HCT116 (cell line): ENCODE measurements around the gene APOOL.

ENCODE experiments used
- EZH2 ChIP-seq: fragments of 200-600 bp; sonication (generic); IDR thresholded peaks from 2 replicates; pipeline ENCODE4 v1.6.1; 2017; ENCODE audit warnings: antibody characterized with exemption, mixed run types
- POLR2A ChIP-seq: IDR thresholded peaks from 2 replicates; pipeline ENCODE4 v1.7.0; 2011; ENCODE audit warnings: borderline replicate concordance; ENCODE audit not compliant: insufficient read depth, insufficient read length; ENCODE audit errors: extremely low read depth
- POLR2AphosphoS5 ChIP-seq: IDR thresholded peaks from 2 replicates; pipeline ENCODE4 v1.6.1; 2011; ENCODE audit warnings: mild to moderate bottlenecking, low read depth, low read length, moderate library complexity
- TF ChIP-seq, protein P1 (sequence below), 3 experiments: fragments of 200-600 bp in 1 of 3; sonication (generic) in 1 of 3; IDR thresholded peaks in 2 of 3; conservative IDR thresholded peaks in 1 of 3; 2 replicates each; pipeline ENCODE4 v1.5.1; 2012 to 2017; ENCODE audit warnings: low read depth in 2 of 3, low read length in 2 of 3, antibody characterized with exemption in 1 of 3, borderline replicate concordance in 1 of 3, control low read depth in 1 of 3, mild to moderate bottlenecking in 1 of 3, mixed read lengths in 1 of 3, mixed run types in 1 of 3, moderate library complexity in 1 of 3; ENCODE audit not compliant: insufficient read depth in 1 of 3
- TF ChIP-seq, protein P2 (sequence below): IDR thresholded peaks from 2 replicates; pipeline ENCODE4 v1.6.1; 2011; ENCODE audit warnings: mild to moderate bottlenecking, low read length, moderate library complexity; ENCODE audit not compliant: insufficient replicate concordance; ENCODE audit errors: extremely low read depth

DNA sequence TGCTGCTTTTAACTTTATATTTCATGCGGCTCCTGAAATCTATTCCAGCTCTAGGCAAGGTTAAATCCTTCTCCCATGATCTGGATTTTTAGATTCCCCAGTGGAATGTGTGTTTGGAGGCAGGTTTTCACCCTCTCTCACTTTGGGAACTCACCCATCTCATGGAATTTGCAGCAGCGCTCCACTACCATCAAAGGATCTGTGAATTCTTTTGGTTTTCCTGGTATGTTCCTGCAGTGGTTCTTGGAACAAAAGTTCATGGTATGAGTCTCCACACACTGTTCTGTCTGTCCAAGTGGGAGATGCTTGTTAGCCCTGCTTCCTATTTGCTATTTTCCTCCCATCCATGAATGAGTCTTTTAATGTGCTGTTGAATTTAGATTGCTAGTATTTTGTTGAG, 14.0 kb downstream of the APOOL start:
- TF ChIP-seq POLR2AphosphoS5 (no peak), POLR2A (no peak), EZH2 (no peak)
- TF ChIP-seq, protein P1, sequence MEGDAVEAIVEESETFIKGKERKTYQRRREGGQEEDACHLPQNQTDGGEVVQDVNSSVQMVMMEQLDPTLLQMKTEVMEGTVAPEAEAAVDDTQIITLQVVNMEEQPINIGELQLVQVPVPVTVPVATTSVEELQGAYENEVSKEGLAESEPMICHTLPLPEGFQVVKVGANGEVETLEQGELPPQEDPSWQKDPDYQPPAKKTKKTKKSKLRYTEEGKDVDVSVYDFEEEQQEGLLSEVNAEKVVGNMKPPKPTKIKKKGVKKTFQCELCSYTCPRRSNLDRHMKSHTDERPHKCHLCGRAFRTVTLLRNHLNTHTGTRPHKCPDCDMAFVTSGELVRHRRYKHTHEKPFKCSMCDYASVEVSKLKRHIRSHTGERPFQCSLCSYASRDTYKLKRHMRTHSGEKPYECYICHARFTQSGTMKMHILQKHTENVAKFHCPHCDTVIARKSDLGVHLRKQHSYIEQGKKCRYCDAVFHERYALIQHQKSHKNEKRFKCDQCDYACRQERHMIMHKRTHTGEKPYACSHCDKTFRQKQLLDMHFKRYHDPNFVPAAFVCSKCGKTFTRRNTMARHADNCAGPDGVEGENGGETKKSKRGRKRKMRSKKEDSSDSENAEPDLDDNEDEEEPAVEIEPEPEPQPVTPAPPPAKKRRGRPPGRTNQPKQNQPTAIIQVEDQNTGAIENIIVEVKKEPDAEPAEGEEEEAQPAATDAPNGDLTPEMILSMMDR (IDR thresholded peaks at IDR 0.05 in 2 of 3, conservative IDR thresholded peaks at IDR 0.05 in 1 of 3; ENCODE audit: borderline replicate concordance in 1 of 3, insufficient read depth in 1 of 3, low read depth in 2 of 3, low read length in 2 of 3) = no peak
- TF ChIP-seq, protein P2, sequence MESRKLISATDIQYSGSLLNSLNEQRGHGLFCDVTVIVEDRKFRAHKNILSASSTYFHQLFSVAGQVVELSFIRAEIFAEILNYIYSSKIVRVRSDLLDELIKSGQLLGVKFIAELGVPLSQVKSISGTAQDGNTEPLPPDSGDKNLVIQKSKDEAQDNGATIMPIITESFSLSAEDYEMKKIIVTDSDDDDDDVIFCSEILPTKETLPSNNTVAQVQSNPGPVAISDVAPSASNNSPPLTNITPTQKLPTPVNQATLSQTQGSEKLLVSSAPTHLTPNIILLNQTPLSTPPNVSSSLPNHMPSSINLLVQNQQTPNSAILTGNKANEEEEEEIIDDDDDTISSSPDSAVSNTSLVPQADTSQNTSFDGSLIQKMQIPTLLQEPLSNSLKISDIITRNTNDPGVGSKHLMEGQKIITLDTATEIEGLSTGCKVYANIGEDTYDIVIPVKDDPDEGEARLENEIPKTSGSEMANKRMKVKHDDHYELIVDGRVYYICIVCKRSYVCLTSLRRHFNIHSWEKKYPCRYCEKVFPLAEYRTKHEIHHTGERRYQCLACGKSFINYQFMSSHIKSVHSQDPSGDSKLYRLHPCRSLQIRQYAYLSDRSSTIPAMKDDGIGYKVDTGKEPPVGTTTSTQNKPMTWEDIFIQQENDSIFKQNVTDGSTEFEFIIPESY = no peak
